ENCODE measurements around the gene PRAC2.

Gene PRAC2

GRCh38 chr17:48738424-48738802, 15.4 kb downstream of the PRAC2 start:
- H3K79me2 ChIP-seq (ENCODE audit: insufficient read depth, low read depth) = no peaks in the 10 kb centered on the region

DNA sequence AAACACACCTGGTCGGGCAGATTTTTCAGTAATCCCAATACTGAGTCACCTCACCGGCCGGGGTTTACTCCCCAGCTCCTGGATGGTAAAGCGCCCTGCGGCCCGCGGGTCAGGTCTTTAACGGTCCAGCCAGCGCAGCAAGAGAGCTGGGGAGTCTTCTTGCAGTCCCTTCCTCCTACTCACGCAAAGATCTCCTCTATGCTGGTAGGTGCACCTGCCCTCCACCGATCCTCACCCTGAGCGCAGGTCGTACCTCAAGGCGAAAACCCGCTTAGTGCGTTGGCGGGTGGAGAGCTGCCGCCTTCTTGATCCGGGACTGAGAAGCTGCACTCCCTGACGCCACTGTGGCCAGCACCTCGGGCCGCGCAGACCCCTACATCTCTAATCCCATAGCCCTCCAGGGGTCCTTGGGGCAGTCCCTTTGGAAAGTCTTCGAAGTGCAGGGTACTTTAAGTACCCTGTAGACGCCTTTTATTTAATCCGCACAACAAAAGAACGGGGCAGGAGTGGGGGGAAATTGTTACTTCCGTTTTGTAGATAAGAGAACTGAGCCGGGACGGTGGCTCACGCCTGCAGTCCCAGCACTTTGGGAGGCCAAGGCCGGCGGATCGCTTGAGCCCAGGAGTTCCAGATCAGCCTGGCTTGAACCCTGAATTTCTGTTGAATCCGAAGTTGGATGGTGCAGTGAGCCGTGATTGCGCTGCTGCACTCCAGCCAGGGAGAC, 16.0 kb downstream of the PRAC2 start:
- Histone ChIP-seq H3K9ac (no peak overlapping the region), H3K36me3 (ENCODE audit: insufficient read depth) (no peaks in the 10 kb centered on the region), H3K4me1 (ENCODE audit: low read depth, poor library complexity, severe bottlenecking) (no peaks in the 10 kb centered on the region), H3K27ac (no peak overlapping the region), H2AFZ (ENCODE audit: low read depth) (no peak overlapping the region), H3K4me2 (no peak overlapping the region), H3K4me3 (IDR thresholded peaks at IDR 0.05; ENCODE audit: insufficient read depth, low read depth, low read length) (no peak overlapping the region), H3K79me2 (ENCODE audit: insufficient read depth, low read depth) (no peaks in the 10 kb centered on the region), H4K20me1 (ENCODE audit: insufficient read depth) (no peaks in the 10 kb centered on the region), H3K27me3 (ENCODE audit: insufficient read depth, low read depth) (peaks cover 30% of the 10 kb centered on the region; the same call in 1 of the 2 replicates)
- TF ChIP-seq CTCF (conservative IDR thresholded peaks at IDR 0.05; ENCODE audit: low read depth, low read length) = no peak

More at GRCh38 chr17:48738424-48738802, 15.4 kb downstream of the PRAC2 start:
- Histone ChIP-seq H3K4me3 (IDR thresholded peaks at IDR 0.05; ENCODE audit: insufficient read depth, low read depth, low read length) (no peak overlapping the region), H3K27me3 (ENCODE audit: insufficient read depth, low read depth) (peaks cover 30% of the 10 kb centered on the region; the same call in 1 of the 2 replicates), H3K36me3 (ENCODE audit: insufficient read depth) (no peaks in the 10 kb centered on the region), H4K20me1 (ENCODE audit: insufficient read depth) (no peaks in the 10 kb centered on the region), H3K4me1 (ENCODE audit: low read depth, poor library complexity, severe bottlenecking) (no peaks in the 10 kb centered on the region), H3K4me2 (no peak overlapping the region), H2AFZ (ENCODE audit: low read depth) (no peak overlapping the region), H3K27ac (no peak overlapping the region), H3K9ac (no peak overlapping the region)
- TF ChIP-seq CTCF (conservative IDR thresholded peaks at IDR 0.05; ENCODE audit: low read depth, low read length) = no peak

DNA sequence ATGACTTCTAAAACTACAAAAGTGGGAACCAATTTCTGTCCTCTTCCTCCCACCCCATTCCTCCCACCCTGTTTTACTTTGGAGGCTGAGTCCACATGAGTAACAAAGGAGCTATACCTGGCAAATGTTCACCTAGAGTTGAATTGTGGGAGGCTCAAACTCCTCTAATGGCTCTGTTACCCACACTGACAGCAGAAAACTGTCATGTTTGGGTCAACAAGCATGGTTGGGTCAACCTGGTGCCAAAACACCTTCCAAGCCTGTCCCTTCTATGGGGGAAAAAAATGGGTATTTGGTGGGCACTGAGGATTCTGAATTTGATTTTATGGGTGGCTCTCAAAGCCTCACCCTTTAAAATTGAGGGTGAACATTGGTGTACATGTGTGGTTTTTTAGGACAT, 17.6 kb downstream of the PRAC2 start:
- TF ChIP-seq CTCF (conservative IDR thresholded peaks at IDR 0.05; ENCODE audit: low read depth, low read length) = no peak
- no peaks in the 10 kb centered on the region for H3K36me3 ChIP-seq (ENCODE audit: insufficient read depth)
- no peak overlapping the region for H2AFZ ChIP-seq (ENCODE audit: low read depth)
- no peak overlapping the region for H3K27ac ChIP-seq
- H3K27me3 ChIP-seq (ENCODE audit: insufficient read depth, low read depth) = peaks cover 21% of the 10 kb centered on the region; the same call in 1 of the 2 replicates
- no peaks in the 10 kb centered on the region for H4K20me1 ChIP-seq (ENCODE audit: insufficient read depth)
- H3K79me2 ChIP-seq (ENCODE audit: insufficient read depth, low read depth) = no peaks in the 10 kb centered on the region
- no peak overlapping the region for H3K4me3 ChIP-seq (IDR thresholded peaks at IDR 0.05; ENCODE audit: insufficient read depth, low read depth, low read length)
- no peak overlapping the region for H3K9ac ChIP-seq
- no peak overlapping the region for H3K4me2 ChIP-seq
- H3K4me1 ChIP-seq (ENCODE audit: low read depth, poor library complexity, severe bottlenecking) = peaks cover 11% of the 10 kb centered on the region

GRCh38 chr17:48745381-48746275, 22.6 kb downstream of the PRAC2 start:
- no peak overlapping the region for H3K9ac ChIP-seq
- peaks cover 19% of the 10 kb centered on the region for H3K4me1 ChIP-seq (ENCODE audit: low read depth, poor library complexity, severe bottlenecking)
- TF ChIP-seq CTCF (conservative IDR thresholded peaks at IDR 0.05; ENCODE audit: low read depth, low read length) = no peak
- H3K27ac ChIP-seq = no peak overlapping the region
- peak overlapping the region; percentile 10; the same call in 1 of the 2 replicates for H3K4me2 ChIP-seq
- peaks cover 9% of the 10 kb centered on the region; the same call in 1 of the 2 replicates for H3K27me3 ChIP-seq (ENCODE audit: insufficient read depth, low read depth)
- no peaks in the 10 kb centered on the region for H4K20me1 ChIP-seq (ENCODE audit: insufficient read depth)
- H3K4me3 ChIP-seq (IDR thresholded peaks at IDR 0.05; ENCODE audit: insufficient read depth, low read depth, low read length) = no peak overlapping the region
- H3K36me3 ChIP-seq (ENCODE audit: insufficient read depth) = no peaks in the 10 kb centered on the region
- H3K79me2 ChIP-seq (ENCODE audit: insufficient read depth, low read depth) = no peaks in the 10 kb centered on the region
- H2AFZ ChIP-seq (ENCODE audit: low read depth) = no peak overlapping the region
